GM12864 (cell line): Measurements from ENCODE around the gene NCAM1.

Experiments used
- DNase-seq: peaks from one replicate; pipeline ENCODE4 v3.0.0-alpha.2; 2011; ENCODE audit warnings: low read depth
- H3K4me3 ChIP-seq: 2 replicates; pipeline ENCODE4 v1.5.1; 2011; ENCODE audit warnings: mild to moderate bottlenecking, low read depth, low read length, control low read depth
- TF ChIP-seq, protein P1 (sequence below): IDR thresholded peaks from 2 replicates; pipeline ENCODE4 v1.5.1; 2011; ENCODE audit warnings: low read depth, mild to moderate bottlenecking, moderate library complexity, low read length, control low read depth, inconsistent platforms; ENCODE audit errors: missing control alignments

The NCAM1 gene

DNA sequence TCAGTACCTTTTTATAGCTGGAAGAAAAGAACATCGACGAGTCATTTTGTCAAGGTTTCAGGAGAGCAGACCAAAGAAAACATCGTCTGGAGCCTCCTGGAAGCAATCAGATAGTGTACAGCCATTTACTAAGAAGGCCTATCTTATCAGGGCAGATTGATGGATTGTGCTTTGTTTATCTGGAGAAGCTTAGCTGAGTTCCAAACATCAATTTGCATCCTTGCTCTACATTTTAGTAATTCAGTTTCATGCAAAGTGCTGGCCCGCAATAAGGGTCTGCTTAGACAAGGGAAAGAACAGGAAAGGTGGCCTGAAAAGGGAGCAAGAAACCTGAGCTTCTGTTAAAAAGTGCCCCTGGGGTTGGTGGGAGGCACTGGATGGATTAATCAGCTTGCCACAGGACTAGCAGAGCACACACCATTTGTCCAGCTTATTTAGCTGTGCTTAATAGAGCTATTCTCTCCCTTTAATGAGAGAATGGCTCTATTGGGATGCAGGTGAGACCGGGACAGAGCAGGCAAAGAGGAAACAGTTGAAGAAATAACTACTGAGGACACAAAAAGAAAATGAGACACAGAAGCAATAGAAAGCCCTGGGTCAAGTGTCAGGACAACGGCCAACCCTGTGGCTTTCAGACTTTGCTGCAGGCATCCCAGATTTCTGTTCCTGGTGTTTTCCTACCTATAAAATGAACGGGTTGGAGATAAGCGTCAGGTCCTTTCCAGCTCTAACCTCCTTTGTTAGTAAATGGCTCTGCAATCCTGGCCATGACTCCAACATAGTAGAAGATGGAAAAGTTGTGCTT, 231.1 kb downstream of the NCAM1 start:
- TF ChIP-seq, protein P1, sequence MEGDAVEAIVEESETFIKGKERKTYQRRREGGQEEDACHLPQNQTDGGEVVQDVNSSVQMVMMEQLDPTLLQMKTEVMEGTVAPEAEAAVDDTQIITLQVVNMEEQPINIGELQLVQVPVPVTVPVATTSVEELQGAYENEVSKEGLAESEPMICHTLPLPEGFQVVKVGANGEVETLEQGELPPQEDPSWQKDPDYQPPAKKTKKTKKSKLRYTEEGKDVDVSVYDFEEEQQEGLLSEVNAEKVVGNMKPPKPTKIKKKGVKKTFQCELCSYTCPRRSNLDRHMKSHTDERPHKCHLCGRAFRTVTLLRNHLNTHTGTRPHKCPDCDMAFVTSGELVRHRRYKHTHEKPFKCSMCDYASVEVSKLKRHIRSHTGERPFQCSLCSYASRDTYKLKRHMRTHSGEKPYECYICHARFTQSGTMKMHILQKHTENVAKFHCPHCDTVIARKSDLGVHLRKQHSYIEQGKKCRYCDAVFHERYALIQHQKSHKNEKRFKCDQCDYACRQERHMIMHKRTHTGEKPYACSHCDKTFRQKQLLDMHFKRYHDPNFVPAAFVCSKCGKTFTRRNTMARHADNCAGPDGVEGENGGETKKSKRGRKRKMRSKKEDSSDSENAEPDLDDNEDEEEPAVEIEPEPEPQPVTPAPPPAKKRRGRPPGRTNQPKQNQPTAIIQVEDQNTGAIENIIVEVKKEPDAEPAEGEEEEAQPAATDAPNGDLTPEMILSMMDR, result no peak
- no peak for DNase-seq
- H3K4me3 ChIP-seq, result no peak overlapping the region

DNA sequence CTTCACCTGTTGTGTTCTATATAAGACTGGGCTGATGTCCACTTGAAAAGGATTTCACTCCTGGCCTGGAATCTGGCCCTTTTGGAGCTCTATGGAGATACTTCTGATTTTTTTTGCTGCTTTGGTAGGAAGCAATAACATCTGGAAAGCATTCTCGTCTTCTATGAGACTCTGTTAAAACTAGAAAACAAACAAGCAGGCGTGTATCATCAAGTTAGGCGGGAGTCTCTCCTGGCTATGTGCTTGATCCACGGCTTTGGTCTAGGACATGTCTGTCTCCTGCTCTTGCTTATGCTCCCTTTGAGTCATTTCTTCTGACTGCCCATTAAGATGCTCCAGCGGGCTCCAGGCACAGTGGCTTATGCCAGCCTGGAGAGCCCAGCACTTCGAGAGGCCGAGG, 231.8 kb downstream of the NCAM1 start:
- no peak for DNase-seq
- H3K4me3 ChIP-seq, result no peak overlapping the region
- TF ChIP-seq, protein P1, result no peak

DNA sequence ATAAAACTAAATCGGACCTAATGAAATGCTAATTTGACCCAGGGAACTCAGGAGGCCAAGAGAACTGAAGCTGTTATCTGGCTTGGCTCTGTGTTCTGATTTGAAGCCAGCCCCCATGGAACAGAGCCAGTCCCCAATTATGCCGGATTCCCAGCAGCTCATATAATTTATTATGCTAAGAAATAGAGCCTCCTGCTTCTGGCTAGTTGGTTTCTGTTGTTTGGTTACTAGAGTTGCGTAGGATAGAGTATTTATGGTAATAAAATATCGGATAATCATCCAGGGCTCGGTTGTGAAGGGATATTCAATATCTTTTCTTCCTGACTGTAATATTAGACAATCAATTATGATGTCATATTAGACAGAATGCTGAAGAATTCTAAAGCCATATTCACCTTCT, 232.7 kb downstream of the NCAM1 start:
- no peak overlapping the region for H3K4me3 ChIP-seq
- no peak for DNase-seq
- TF ChIP-seq, protein P1, result no peak

DNA sequence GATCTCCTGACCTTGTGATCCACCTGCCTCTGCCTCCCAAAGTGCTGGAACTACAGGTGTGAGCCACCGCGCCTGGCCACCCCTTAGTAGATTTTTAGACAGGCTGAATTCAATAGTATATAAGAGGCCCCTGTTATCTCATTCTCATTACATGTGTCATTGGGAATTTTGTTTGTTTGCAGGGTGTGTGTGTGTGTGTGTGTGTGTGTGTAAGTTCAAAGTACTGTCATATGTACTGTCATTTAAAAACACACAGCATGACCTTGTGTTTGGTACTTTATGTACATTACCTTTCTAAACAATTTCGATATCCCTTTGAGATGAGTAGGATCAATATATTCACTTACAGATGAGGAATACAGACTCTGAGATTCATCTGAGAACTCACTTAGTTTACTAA, 234.5 kb downstream of the NCAM1 start:
- no peak for DNase-seq
- TF ChIP-seq, protein P1, result no peak

DNA sequence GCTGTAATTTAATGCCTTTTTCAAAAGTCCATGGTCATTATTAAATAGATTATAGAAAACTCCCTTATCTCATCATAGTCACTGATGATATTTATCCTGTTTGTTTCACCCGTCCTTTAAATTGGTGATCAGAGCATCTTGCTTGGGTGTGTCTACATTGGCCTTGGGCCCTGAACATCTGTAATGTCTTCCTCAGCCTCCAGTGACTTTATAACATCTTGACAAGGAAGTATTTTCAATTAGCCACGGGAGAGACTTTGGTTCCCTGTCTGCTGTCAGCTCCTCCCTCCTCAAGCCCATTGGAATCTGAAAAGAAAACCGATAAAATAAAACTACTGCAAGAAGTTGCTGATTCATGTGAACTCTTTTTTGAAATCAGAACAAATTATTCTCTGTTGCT, 236.2 kb downstream of the NCAM1 start:
- DNase-seq, result no peak
- TF ChIP-seq, protein P1, result no peak
- no peak overlapping the region for H3K4me3 ChIP-seq

More for the DNA sequence above, 234.5 kb downstream of the NCAM1 start:
- no peak overlapping the region for H3K4me3 ChIP-seq

DNA sequence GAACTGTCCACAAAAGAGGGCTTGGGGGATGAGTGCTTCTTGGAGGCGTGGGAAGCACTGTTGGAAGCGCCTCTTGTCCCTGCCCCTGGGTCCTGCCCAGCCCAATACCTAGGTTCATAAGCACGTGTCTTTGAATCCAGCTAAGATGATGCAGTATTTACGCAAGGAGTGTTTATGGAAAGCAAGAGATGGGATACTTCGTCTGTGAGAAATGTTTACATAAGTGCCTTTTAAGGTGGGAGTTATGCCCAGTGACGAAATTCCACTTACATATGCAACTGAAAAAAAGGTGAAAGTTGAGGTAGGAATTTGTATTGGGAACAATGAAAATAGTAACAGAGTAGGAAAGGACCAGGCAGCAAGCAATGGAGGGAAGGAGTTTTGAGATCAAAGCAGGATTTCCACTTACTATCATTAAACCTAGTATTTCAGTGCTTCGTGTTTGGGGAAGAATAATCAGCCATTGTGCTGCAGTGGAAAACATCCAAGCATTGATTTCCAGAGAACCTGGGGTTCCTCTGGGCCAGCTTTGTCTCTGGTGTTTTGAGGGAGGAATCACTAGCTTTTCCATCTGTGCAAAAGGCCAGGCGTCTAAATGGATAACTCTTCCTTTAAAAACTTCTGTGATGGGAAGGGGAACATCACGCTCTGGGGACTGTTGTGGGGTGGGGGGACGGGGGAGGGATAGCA, 237.9 kb downstream of the NCAM1 start:
- no peak for DNase-seq
- no peak overlapping the region for H3K4me3 ChIP-seq
- TF ChIP-seq, protein P1, result no peak
